WTC11 (cell line): ENCODE results near the gene JCAD.

Experiments
- ATF1 ChIP-seq: sonication (generic); formaldehyde crosslinking; IDR thresholded peaks from 2 replicates; pipeline ENCODE4 v1.8.1; 2023; ENCODE audit warnings: mild to moderate bottlenecking, moderate library complexity, missing genetic modification reagents
- ATF2 ChIP-seq: sonication (generic); formaldehyde crosslinking; IDR thresholded peaks from 2 replicates; pipeline ENCODE4 v1.8.1; 2022; ENCODE audit warnings: low read depth, missing genetic modification reagents, borderline replicate concordance
- CTCF ChIP-seq: fragments of 200-600 bp; IDR thresholded peaks from 2 replicates; pipeline ENCODE4 v1.8.0; 2022; ENCODE audit warnings: antibody characterized with exemption
- FOXP1 ChIP-seq: sonication (generic); formaldehyde crosslinking; IDR thresholded peaks from 2 replicates; pipeline ENCODE4 v1.8.0; 2022; ENCODE audit warnings: missing genetic modification reagents, mild to moderate bottlenecking, moderate library complexity, borderline replicate concordance
- FOXP4 ChIP-seq: sonication (generic); formaldehyde crosslinking; IDR thresholded peaks from 2 replicates; pipeline ENCODE4 v1.8.0; 2022; ENCODE audit warnings: mild to moderate bottlenecking, missing genetic modification reagents
- IRF1 ChIP-seq: sonication (generic); formaldehyde crosslinking; IDR thresholded peaks from 2 replicates; pipeline ENCODE4 v1.8.0; 2023; ENCODE audit warnings: missing genetic modification reagents
- MAX ChIP-seq: sonication (generic); formaldehyde crosslinking; IDR thresholded peaks from 2 replicates; pipeline ENCODE4 v1.8.0; 2022; ENCODE audit warnings: mild to moderate bottlenecking, missing genetic modification reagents
- PREB ChIP-seq: sonication (generic); formaldehyde crosslinking; IDR thresholded peaks from 2 replicates; pipeline ENCODE4 v1.8.1; 2022; ENCODE audit warnings: mild to moderate bottlenecking, missing genetic modification reagents, moderate library complexity, borderline replicate concordance
- USF1 ChIP-seq: sonication (generic); formaldehyde crosslinking; IDR thresholded peaks from 2 replicates; pipeline ENCODE4 v1.8.0; 2022; ENCODE audit warnings: mild to moderate bottlenecking, missing genetic modification reagents
- ZNF281 ChIP-seq: sonication (generic); formaldehyde crosslinking; IDR thresholded peaks from 2 replicates; pipeline ENCODE4 v1.8.0; 2023; ENCODE audit warnings: mild to moderate bottlenecking, missing genetic modification reagents

- no peak for TF ChIP-seq USF1 (CRISPR knock-in tag)
- no peak for TF ChIP-seq CTCF
- no peak for TF ChIP-seq FOXP4 (CRISPR knock-in tag)
- no peak for TF ChIP-seq ATF1 (CRISPR knock-in tag)
- TF ChIP-seq PREB (CRISPR knock-in tag): no peak
- TF ChIP-seq IRF1 (CRISPR knock-in tag): no peak
- TF ChIP-seq ZNF281 (CRISPR knock-in tag): no peak
- TF ChIP-seq ATF2 (CRISPR knock-in tag): no peak
- no peak for TF ChIP-seq FOXP1 (CRISPR knock-in tag)
- TF ChIP-seq MAX (CRISPR knock-in tag): no peak
Measured at GRCh38 chr10:30048768-30049517, 10.4 kb downstream of the JCAD start.
